Thymus (tissue), 11 donors: ENCODE data around the gene SART3. TPM values are rescaled to one million over a fixed set of nuclear protein-coding genes. Genes with fewer than 3 reads are reported as not detected.

Experiments used
- DNase-seq, 9 donors: peaks; one replicate each; pipeline ENCODE4 v3.0.0-alpha.2; 2013; ENCODE audit warnings: low spot score in 9 of 9, low read depth in 6 of 9, missing footprints in 1 of 9
- H3K27ac ChIP-seq, 2 donors: one replicate each; pipeline ENCODE4 v1.5.1; 2013; ENCODE audit warnings: control low read depth in 1 of 2, low read depth in 1 of 2, low read length in 1 of 2, mild to moderate bottlenecking in 1 of 2, moderate library complexity in 1 of 2
- H3K27me3 ChIP-seq, 2 donors: one replicate each; pipeline ENCODE4 v1.5.1; 2013; ENCODE audit warnings: low read length in 1 of 2; ENCODE audit not compliant: control insufficient read depth in 2 of 2, insufficient read depth in 1 of 2
- H3K36me3 ChIP-seq, 2 donors: one replicate each; pipeline ENCODE4 v1.5.1; 2013; ENCODE audit warnings: low read length in 1 of 2, mild to moderate bottlenecking in 1 of 2, moderate library complexity in 1 of 2; ENCODE audit not compliant: control insufficient read depth in 2 of 2, insufficient read depth in 2 of 2
- H3K4me1 ChIP-seq, 2 donors: one replicate each; pipeline ENCODE4 v1.5.1; 2013; ENCODE audit warnings: low read length in 2 of 2; ENCODE audit not compliant: control insufficient read depth in 2 of 2, insufficient read depth in 2 of 2
- H3K4me3 ChIP-seq, 2 donors: one replicate each; pipeline ENCODE4 v1.5.1; 2013; ENCODE audit warnings: low read length in 2 of 2, control low read depth in 1 of 2, mild to moderate bottlenecking in 1 of 2
- H3K9me3 ChIP-seq, 2 donors: one replicate each; pipeline ENCODE4 v1.5.1; 2013; ENCODE audit warnings: low read length in 1 of 2, mild to moderate bottlenecking in 1 of 2; ENCODE audit not compliant: control insufficient read depth in 2 of 2, insufficient read depth in 1 of 2
- WGBS: extraction: QIAGEN DNeasy Blood & Tissue Kit; methylation state at CpG from one replicate; pipeline ENCODE4 v1.1.7; 2013; 5-methylcytosine and 5-hydroxymethylcytosine counted together
- polyA plus RNA-seq: library from polyadenylated mRNA; stranded (reverse); fragments of 200-250 nt; gene quantifications from one replicate; pipeline ENCODE4 v1.2.3, GENCODE V29; 2013
- total RNA-seq: library from RNA; stranded (reverse); fragments of 120-200 nt; gene quantifications from one replicate; pipeline ENCODE4 v1.2.4, GENCODE V29; 2013
- donor health status: healthy.

Gene SART3
- total and polyA plus RNA-seq, 2 donors: 21.0 to 45.2 TPM

- 95% methylated on average over 3 of the region's 3 CpGs for WGBS
Measured at GRCh38 chr12:108584456-108585065, 23.6 kb upstream of the SART3 start.

GRCh38 chr12:108583991-108584390 is 23.0 kb upstream of the SART3 start:
- no peaks in the 10 kb centered on the region for H3K36me3 ChIP-seq
- no peak overlapping the region for H3K27ac ChIP-seq
- peaks cover 0 to 5% of the 10 kb centered on the region in 2 donors for H3K4me1 ChIP-seq
- H3K27me3 ChIP-seq: no peaks in the 10 kb centered on the region
- H3K4me3 ChIP-seq: no peak overlapping the region
- H3K9me3 ChIP-seq: no peaks in the 10 kb centered on the region
- WGBS: 95% methylated on average over 7 of the region's 7 CpGs
- no peak for DNase-seq

More at GRCh38 chr12:108584456-108585065, 23.6 kb upstream of the SART3 start:
- DNase-seq: no peak
- Histone ChIP-seq H3K4me3 (no peak overlapping the region), H3K27me3 (no peaks in the 10 kb centered on the region), H3K27ac (no peak overlapping the region), H3K9me3 (no peaks in the 10 kb centered on the region), H3K36me3 (no peaks in the 10 kb centered on the region), H3K4me1 (peaks cover 0 to 10% of the 10 kb centered on the region in 2 donors)

DNA sequence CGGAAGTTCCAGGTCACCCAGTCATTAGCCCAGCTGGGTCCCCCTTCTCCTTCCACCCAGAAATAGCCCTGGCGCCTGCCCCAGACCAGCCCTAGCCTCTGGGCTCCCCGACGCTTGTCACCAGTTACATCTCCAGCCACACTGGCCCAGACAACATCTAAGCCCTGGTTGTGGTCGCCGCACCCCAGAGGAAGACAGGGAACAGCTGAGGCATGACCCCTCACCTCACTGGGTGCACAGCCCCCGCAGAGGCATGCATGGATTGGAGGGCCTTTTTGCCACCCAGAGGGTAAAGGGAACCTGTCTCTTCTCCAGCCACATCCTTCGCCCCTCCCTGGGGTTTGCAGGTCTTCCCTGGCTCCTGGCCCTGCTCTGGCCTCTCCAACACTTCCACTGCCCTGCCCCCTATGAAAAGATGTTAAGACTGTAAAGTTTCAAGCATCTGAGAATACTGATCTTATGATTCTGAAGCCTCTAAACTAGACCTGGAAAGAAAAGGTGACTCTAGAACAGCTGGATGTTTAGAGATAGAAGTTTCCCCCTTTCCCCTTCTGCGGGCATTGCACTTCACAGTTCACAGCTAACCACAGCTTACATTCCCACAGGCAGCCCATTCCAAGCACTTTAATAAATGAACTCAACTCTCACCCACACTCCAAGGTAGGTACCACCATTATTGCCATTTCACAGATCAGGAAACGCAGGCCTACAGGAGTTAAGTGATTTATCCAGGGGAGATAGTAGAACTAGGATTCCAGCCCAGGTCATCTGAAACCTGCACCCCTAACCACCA is 22.2 kb upstream of the SART3 start:
- Histone ChIP-seq H3K27ac (no peak overlapping the region), H3K9me3 (peaks cover 0 to 1% of the 10 kb centered on the region in 2 donors), H3K4me1 (no peaks in the 10 kb centered on the region), H3K4me3 (no peak overlapping the region), H3K27me3 (no peaks in the 10 kb centered on the region), H3K36me3 (no peaks in the 10 kb centered on the region)
- 94% methylated on average over 10 of the region's 10 CpGs for WGBS
- DNase-seq: no peak

GRCh38 chr12:108582509-108582908 is 21.5 kb upstream of the SART3 start:
- peaks cover 0 to 1% of the 10 kb centered on the region in 2 donors for H3K9me3 ChIP-seq
- H3K4me1 ChIP-seq: no peaks in the 10 kb centered on the region
- H3K27ac ChIP-seq: no peak overlapping the region
- H3K27me3 ChIP-seq: no peaks in the 10 kb centered on the region
- H3K4me3 ChIP-seq: no peak overlapping the region
- WGBS: 96% methylated on average over 9 of the region's 9 CpGs
- H3K36me3 ChIP-seq: no peaks in the 10 kb centered on the region
- no peak for DNase-seq

DNA sequence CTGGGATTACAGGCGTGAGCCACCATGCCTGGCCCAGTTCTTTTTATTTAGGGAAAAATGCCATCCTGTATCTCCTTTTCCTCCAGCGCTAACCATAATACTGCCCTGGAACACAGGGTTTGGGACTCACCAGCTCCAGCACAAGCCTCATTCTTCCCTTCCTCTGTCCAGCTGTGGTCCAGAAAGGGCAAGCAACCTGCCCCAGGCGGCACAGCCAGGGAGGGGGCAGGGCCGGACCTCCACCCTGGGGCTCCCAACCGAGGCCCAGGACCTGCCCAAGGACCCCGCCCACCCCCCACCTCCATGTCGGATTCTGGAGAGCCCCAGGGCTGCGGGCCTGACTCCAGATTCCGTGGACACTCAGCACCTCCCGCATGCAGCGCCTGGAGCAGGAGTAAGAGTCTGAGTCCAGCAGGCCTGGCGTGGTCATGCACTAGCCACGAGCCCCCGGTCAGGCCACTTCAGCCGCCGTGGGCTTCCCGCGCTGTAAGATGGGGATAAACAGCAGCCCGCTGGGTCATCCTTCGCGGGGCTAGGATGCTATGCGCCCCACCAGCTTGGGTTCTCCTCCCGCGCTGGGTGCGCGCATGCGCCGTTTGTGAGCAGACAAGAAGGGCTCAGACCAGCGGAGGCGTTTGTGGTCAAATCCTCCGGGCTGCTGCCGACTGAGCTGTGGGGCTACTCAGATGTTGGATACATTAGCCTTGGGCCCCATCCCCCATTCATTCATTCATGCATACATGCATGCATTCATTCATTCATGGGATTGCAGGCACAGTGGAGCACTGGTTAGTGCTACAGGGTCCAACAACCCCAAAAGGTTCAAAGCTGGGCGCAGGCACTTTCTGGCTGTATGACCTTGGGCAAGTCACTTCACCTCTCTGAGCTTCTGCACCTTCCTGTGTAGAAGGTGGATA is 20.6 kb upstream of the SART3 start:
- H3K4me1 ChIP-seq: no peaks in the 10 kb centered on the region
- WGBS: 95% methylated on average over 33 of the region's 33 CpGs
- no peaks in the 10 kb centered on the region for H3K27me3 ChIP-seq
- no peak for DNase-seq
- no peak overlapping the region for H3K27ac ChIP-seq
- H3K4me3 ChIP-seq: no peak overlapping the region
- H3K36me3 ChIP-seq: no peaks in the 10 kb centered on the region
- H3K9me3 ChIP-seq: peaks cover 0 to 1% of the 10 kb centered on the region in 2 donors

DNA sequence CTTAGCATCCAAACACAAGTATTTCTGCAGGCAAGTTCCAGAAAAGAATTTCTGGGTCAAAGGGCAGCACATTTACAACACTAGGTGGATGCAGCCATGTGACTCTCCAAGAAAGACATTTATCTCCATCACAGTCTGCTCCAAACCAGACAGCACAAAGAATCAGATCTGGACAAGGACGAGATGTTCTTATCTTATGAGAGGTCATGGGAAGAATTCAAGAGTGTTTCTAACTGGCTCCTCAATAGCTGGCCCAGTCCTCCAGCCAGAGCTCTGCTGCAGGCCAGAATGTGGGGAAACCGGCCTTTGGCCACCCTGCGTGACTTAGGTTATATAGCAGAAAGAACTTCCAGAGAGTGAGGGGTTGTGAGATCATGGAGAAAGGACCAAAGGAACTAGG is 19.6 kb upstream of the SART3 start:
- Histone ChIP-seq H3K9me3 (peaks cover 0 to 1% of the 10 kb centered on the region in 2 donors), H3K36me3 (no peaks in the 10 kb centered on the region), H3K27ac (no peak overlapping the region), H3K4me1 (peaks cover under 1 to 4% of the 10 kb centered on the region in 2 donors), H3K4me3 (no peak overlapping the region), H3K27me3 (no peaks in the 10 kb centered on the region)
- no peak for DNase-seq
- 88% methylated on average over 3 of the region's 3 CpGs for WGBS

- H3K9me3 ChIP-seq: peaks cover 0 to 1% of the 10 kb centered on the region in 2 donors
- DNase-seq: no peak
- WGBS: 99% methylated on average over 3 of the region's 3 CpGs
- peaks cover 2 to 8% of the 10 kb centered on the region in 2 donors for H3K4me1 ChIP-seq
- no peaks in the 10 kb centered on the region for H3K27me3 ChIP-seq
- H3K27ac ChIP-seq: no peak overlapping the region
- H3K4me3 ChIP-seq: no peak overlapping the region
- H3K36me3 ChIP-seq: no peaks in the 10 kb centered on the region
Measured at GRCh38 chr12:108578813-108579212, 17.8 kb upstream of the SART3 start.

- 75% methylated on average over 2 of the region's 2 CpGs for WGBS
- H3K27ac ChIP-seq: no peak overlapping the region
- no peak overlapping the region for H3K4me3 ChIP-seq
- DNase-seq: no peak
- H3K27me3 ChIP-seq: no peaks in the 10 kb centered on the region
- H3K36me3 ChIP-seq: no peaks in the 10 kb centered on the region
- peaks cover 2 to 8% of the 10 kb centered on the region in 2 donors for H3K4me1 ChIP-seq
- H3K9me3 ChIP-seq: peaks cover 0 to 1% of the 10 kb centered on the region in 2 donors
Measured at GRCh38 chr12:108578264-108578663, 17.3 kb upstream of the SART3 start.

DNA sequence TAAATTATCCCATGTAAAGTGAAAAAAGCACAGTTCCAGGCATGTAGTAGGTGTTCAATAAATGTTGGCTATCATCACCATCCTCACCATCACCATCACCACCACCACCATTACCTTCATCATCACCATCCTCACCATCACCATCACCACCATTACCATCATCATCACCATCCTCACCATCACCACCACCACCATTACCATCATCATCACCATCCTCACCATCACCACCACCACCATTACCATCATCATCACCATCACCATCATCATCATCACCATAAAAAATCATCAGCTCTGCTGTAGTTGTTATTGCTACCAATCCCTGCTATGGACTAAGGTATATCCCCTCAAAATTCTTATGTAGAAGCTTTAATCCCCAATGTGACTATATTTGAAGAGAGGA is 16.5 kb upstream of the SART3 start:
- Histone ChIP-seq H3K27me3 (no peaks in the 10 kb centered on the region), H3K36me3 (no peaks in the 10 kb centered on the region), H3K4me3 (no peak overlapping the region), H3K4me1 (peaks cover 7 to 13% of the 10 kb centered on the region in 2 donors), H3K27ac (no peak overlapping the region), H3K9me3 (peaks cover 0 to 1% of the 10 kb centered on the region in 2 donors)
- no peak for DNase-seq
